Neural cell (in vitro differentiated cells): ENCODE measurements around the gene USB1. TPM values are rescaled to one million over a fixed set of nuclear protein-coding genes. Genes with fewer than 3 reads are reported as not detected.
A peak's percentile ranks its signal among the peaks of the same experiment; 100 is the strongest.

Experiments used
- H2AFZ ChIP-seq: fragments of 200-600, 300-800 bp; sonication (generic), shearing (Covaris generic); 2 replicates; pipeline ENCODE4 v1.6.0; 2014; ENCODE audit warnings: low read depth, mild to moderate bottlenecking, antibody characterized with exemption, low read length, moderate library complexity
- H3F3A ChIP-seq: fragments of 200-600 bp; shearing (Covaris generic); 2 replicates; pipeline ENCODE4 v1.6.1; 2016; ENCODE audit warnings: mild to moderate bottlenecking, moderate library complexity, mixed read lengths, antibody characterized with exemption, low read length; ENCODE audit not compliant: insufficient read depth, poor library complexity, severe bottlenecking
- H3K27ac ChIP-seq: fragments of 200-600, 300-800 bp; sonication (generic), shearing (Covaris generic); 2 replicates; pipeline ENCODE4 v1.5.1; 2014; ENCODE audit warnings: mild to moderate bottlenecking, low read length, moderate library complexity
- H3K27me3 ChIP-seq: fragments of 300-800, 200-600 bp; sonication (generic), shearing (Covaris generic); 2 replicates; pipeline ENCODE4 v1.6.0; 2014; ENCODE audit warnings: mild to moderate bottlenecking, low read depth, low read length, moderate library complexity; ENCODE audit not compliant: insufficient read depth
- H3K36me3 ChIP-seq: fragments of 300-800, 200-600 bp; sonication (generic), shearing (Covaris generic); 2 replicates; pipeline ENCODE4 v1.5.1; 2014; ENCODE audit warnings: mild to moderate bottlenecking, antibody characterized with exemption, low read length, moderate library complexity; ENCODE audit not compliant: insufficient read depth
- H3K4me2 ChIP-seq: fragments of 300-800, 200-600 bp; sonication (generic), shearing (Covaris generic); 2 replicates; pipeline ENCODE4 v1.6.0; 2014; ENCODE audit warnings: mild to moderate bottlenecking, low read length
- H3K4me3 ChIP-seq: fragments of 300-800, 200-600 bp; sonication (generic), shearing (Covaris generic); 2 replicates; pipeline ENCODE4 v1.5.1; 2014; ENCODE audit warnings: mild to moderate bottlenecking, low read length, moderate library complexity
- H3K79me2 ChIP-seq: fragments of 200-600 bp; shearing (Covaris generic); replicated peaks from 2 replicates; pipeline ENCODE4 v1.6.0; 2014; ENCODE audit warnings: mild to moderate bottlenecking, low read length, moderate library complexity; ENCODE audit not compliant: insufficient read depth
- H3K9ac ChIP-seq: fragments of 300-800, 200-600 bp; sonication (generic), shearing (Covaris generic); 2 replicates; pipeline ENCODE4 v1.6.1; 2016; ENCODE audit warnings: mild to moderate bottlenecking, low read length, mixed read lengths
- H3K9me2 ChIP-seq: fragments of 200-600 bp; shearing (Covaris generic); 2 replicates; pipeline ENCODE4 v1.6.1; 2016; ENCODE audit warnings: mild to moderate bottlenecking, low read length, mixed read lengths; ENCODE audit not compliant: insufficient read depth
- H3K9me3 ChIP-seq: fragments of 200-600, 300-800 bp; sonication (generic), shearing (Covaris generic); 2 replicates; pipeline ENCODE4 v1.6.1; 2016; ENCODE audit warnings: mild to moderate bottlenecking, mixed run types, low read length, moderate library complexity, mixed read lengths
- H4K20me1 ChIP-seq: fragments of 200-600 bp; shearing (Covaris generic); 2 replicates; pipeline ENCODE4 v1.6.1; 2016; ENCODE audit warnings: mild to moderate bottlenecking, mixed run types; ENCODE audit not compliant: insufficient read depth
- CTCF ChIP-seq: fragments of 450-650 bp; IDR thresholded peaks from 2 replicates; pipeline ENCODE4 v1.5.1; 2014; ENCODE audit warnings: antibody characterized with exemption, mild to moderate bottlenecking, moderate library complexity; ENCODE audit not compliant: poor library complexity, severe bottlenecking
- EP300 ChIP-seq: fragments of 450-650 bp; conservative IDR thresholded peaks from 2 replicates; pipeline ENCODE4 v1.6.1; 2014; ENCODE audit warnings: antibody characterized with exemption, mild to moderate bottlenecking, moderate library complexity; ENCODE audit not compliant: poor library complexity, severe bottlenecking
- EZH2 ChIP-seq: fragments of 200-600, 300-800 bp; shearing (Covaris generic), sonication (generic); IDR thresholded peaks from 2 replicates; pipeline ENCODE4 v1.6.1; 2014; ENCODE audit warnings: antibody characterized with exemption, low read length, borderline replicate concordance, mild to moderate bottlenecking; ENCODE audit not compliant: insufficient read depth, poor library complexity, severe bottlenecking
- MXI1 ChIP-seq: fragments of 450-650 bp; conservative IDR thresholded peaks from 2 replicates; pipeline ENCODE4 v1.6.1; 2014; ENCODE audit warnings: antibody characterized with exemption, mild to moderate bottlenecking; ENCODE audit not compliant: poor library complexity, severe bottlenecking
- POLR2AphosphoS5 ChIP-seq: IDR thresholded peaks from 2 replicates; pipeline ENCODE4 v1.6.1; 2012
- RAD21 ChIP-seq: fragments of 450-650 bp; conservative IDR thresholded peaks from 2 replicates; pipeline ENCODE4 v1.6.1; 2014; ENCODE audit warnings: antibody characterized with exemption, mild to moderate bottlenecking, moderate library complexity
- REST ChIP-seq: IDR thresholded peaks from 2 replicates; pipeline ENCODE4 v1.6.1; 2012; ENCODE audit warnings: borderline replicate concordance
- SMC3 ChIP-seq: fragments of 450-650 bp; conservative IDR thresholded peaks from 2 replicates; pipeline ENCODE4 v1.6.1; 2014; ENCODE audit warnings: antibody characterized with exemption, mild to moderate bottlenecking, moderate library complexity; ENCODE audit not compliant: poor library complexity
- TAF1 ChIP-seq: IDR thresholded peaks from 2 replicates; pipeline ENCODE4 v1.6.1; 2012; ENCODE audit warnings: low read depth
- polyA plus RNA-seq: library from polyadenylated mRNA; depleted of rRNA; stranded (reverse); fragments of >200 nt; gene quantifications from 2 replicates; pipeline ENCODE4 v1.2.3, GENCODE V29; 2014

Gene USB1
- polyA plus RNA-seq, 1 donor from 2014 or later = 25.7 TPM

- H3K9ac ChIP-seq = no peak overlapping the region
- no peak overlapping the region for H3K27ac ChIP-seq
- H2AFZ ChIP-seq = no peak overlapping the region
- peaks cover 10% of the 10 kb centered on the region for H3K79me2 ChIP-seq
- no peaks in the 10 kb centered on the region for H3K36me3 ChIP-seq
- H3K27me3 ChIP-seq = no peaks in the 10 kb centered on the region
- no peaks in the 10 kb centered on the region for H3K9me2 ChIP-seq
- TF ChIP-seq RAD21 = no peak
- no peak for TF ChIP-seq EZH2
- no peak for TF ChIP-seq TAF1
- TF ChIP-seq EP300 = no peak
- H3K9me3 ChIP-seq = no peaks in the 10 kb centered on the region
- peak overlapping the region; percentile 88 for H3K4me2 ChIP-seq
- H3F3A ChIP-seq = no peaks in the 10 kb centered on the region
- no peaks in the 10 kb centered on the region for H4K20me1 ChIP-seq
- H3K4me3 ChIP-seq = peak overlapping the region; percentile 86
These were observed 2.7 kb upstream of the USB1 start for GRCh38 chr16:57998486-57998885.

GRCh38 chr16:57998992-57999365, 2.2 kb upstream of the USB1 start:
- TF ChIP-seq RAD21 (no peak), REST (no peak), POLR2AphosphoS5 (no peak), EZH2 (no peak), CTCF (no peak), MXI1 (no peak), SMC3 (no peak), TAF1 (no peak), EP300 (no peak)
- Histone ChIP-seq H3K79me2 (peaks cover 10% of the 10 kb centered on the region), H3K36me3 (no peaks in the 10 kb centered on the region), H3F3A (no peaks in the 10 kb centered on the region), H2AFZ (no peak overlapping the region), H3K4me3 (peak overlapping the region; percentile 86), H4K20me1 (no peaks in the 10 kb centered on the region), H3K27ac (no peak overlapping the region), H3K9ac (peak overlapping the region; percentile 86), H3K9me2 (no peaks in the 10 kb centered on the region), H3K4me2 (peak overlapping the region; percentile 88), H3K9me3 (no peaks in the 10 kb centered on the region), H3K27me3 (no peaks in the 10 kb centered on the region)
